NCI-H446 (cell line): ENCODE measurements around the gene CAST.
A peak's percentile ranks its signal among the peaks of the same experiment; 100 is the strongest.
"Not testable (repeated sequence)": the region's sequence is repeated elsewhere in the genome, so short reads cannot be mapped to it uniquely, and the experiment has no call there.

Experiments
- DNase-seq, 2 experiments: peaks; one replicate each; lab custom pipeline; 2025; lab: John Stamatoyannopoulos, UW

The CAST gene

GRCh38 chr5:96780626-96781025, 118.5 kb downstream of the CAST start:
- DNase-seq: peak in 1 of 2 experiments; percentile 28

GRCh38 chr5:96781031-96781971, 119.1 kb downstream of the CAST start:
- DNase-seq: peak; percentile 26 to 67

DNA sequence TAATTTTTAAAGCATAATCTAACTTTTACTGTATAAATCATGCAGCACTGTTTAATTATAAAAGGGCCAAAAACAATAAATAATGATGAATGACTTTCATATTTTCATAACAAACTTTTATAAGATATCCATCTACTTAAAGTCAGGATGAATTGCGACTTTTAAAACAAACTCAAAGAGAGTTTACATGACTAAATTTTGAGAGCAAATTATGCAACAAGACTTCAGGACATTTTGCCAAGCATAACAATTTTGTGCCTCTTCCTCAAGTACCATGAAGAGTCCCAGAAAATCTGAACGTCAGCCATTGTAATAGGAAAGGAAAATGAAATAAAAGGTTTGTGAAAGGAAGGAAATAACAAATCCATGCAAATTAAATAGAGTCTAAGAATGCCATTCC, 121.2 kb downstream of the CAST start:
- no peak for DNase-seq

- no peak for DNase-seq
These were observed 123.3 kb downstream of the CAST start for GRCh38 chr5:96785326-96786109.

DNA sequence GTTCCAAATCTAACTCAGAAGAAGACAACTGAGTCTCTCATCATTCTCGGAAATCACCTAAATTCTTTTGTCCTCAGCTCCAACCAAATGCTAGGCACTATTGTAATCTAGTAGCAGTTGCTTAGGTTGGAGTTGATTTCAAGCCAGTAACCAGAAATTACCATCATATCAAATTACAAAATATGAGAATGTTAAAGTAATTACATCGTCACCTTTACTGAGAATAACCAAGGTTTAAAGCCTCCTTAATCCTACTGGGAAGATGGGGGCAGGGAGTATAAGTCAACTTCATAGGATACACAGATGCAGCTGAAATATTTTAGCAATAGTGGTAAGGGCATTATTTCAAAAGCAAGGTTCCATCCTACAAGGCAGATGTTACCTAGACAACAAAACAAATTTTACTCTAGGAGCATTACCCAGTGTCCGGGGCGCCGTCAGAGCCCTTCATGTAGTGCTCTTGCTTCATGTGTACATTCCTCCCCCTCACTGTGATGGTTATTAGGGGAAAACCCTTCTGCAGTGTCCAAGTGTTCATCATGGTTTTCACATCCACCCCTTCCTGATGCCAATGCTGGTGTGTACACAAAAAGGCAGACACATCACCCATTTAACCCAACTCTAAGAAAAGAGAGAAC, 126.1 kb downstream of the CAST start:
- DNase-seq: no peak

DNA sequence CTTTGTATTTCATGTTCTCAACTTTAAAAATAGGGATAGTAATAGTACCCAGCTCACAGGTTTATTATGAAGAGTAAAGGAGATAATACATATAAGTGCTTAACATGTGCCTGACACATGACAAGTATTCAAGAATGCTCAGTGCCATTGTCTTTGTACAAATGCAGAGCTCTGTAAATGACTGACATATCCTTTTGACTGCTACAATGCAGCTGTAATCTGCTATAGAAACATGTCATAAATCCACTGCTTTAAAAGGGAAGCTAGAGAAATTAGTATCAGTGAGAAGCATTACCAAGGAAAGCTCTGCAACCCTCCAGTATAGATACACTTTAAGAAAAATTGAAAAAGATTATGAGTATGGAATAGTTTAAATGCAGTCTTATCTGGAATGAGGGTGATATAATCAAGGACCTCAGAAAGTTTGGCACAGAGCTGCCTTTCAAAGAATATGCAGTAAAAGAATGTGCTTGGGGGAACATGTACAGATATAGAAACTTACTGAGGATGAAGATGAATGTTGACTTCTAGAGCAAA, 127.7 kb downstream of the CAST start:
- no peak for DNase-seq

DNA sequence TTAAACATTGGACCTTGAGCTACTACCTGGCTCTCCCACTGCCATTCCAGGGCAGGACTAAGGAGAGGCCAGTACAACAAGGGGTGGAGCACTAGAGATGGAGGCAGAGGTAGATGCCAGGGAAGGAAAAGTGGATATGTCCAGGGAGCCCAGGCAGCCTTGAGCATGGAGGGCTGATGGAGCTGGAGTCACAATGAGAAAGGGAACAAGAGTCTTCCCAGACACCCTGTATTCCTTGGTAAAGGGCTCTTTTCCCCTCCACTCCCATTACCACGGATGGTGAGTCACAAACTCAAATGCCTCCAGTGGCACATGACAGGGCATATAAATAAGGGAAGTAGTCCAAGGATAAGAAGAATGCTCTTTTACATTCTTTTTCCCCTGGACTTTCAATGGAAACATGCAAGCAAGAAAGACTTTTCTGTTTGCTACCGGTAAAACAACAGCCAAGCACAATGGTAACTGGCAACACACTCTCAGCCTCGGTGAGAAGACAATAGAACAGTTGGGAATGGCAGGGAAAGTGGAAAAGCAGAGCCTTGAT, 128.9 kb downstream of the CAST start:
- DNase-seq: no peak

DNA sequence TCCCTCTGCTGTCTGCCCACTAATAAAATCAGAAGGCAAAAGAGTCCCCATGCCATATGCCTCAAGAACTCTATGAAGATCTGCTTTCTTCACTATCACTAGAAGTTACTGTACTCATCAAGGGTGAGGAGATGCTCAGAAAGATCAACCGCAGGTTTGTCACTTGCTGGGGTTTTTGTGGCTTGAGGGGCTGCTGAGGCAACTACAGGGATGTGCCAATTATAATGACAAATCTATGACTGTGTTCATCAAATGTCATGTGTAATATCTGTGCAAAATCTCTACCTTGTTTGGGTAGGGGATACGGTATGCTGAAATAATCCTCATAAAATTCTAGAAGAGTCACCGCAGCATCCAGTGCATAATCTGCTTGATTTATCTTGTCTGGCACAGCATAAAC, 132.6 kb downstream of the CAST start:
- no peak for DNase-seq

- DNase-seq: no peak
These were observed 133.4 kb downstream of the CAST start for GRCh38 chr5:96795626-96796025.

- no peak for DNase-seq
These were observed 134.3 kb downstream of the CAST start for GRCh38 chr5:96796434-96796833.

DNA sequence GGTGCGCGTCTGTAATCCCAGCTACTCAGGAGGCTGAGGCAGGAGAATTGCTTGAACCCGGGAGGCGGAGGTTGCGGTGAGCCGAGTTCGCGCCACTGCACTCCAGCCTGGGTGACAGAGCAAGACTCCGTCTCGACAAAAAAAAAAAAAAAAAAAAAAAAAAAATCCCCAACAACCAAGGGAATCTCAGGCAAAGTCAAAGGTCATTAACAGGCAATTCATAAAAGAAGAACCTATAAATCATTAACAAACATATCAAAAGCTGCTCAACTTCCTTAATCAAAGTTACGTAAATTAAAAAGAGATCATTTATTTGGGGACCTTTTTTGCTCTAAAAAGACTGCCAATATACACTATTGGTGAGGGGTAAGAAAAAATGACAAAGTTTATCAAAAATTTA, 139.5 kb downstream of the CAST start:
- DNase-seq: not testable (repeated sequence)

DNA sequence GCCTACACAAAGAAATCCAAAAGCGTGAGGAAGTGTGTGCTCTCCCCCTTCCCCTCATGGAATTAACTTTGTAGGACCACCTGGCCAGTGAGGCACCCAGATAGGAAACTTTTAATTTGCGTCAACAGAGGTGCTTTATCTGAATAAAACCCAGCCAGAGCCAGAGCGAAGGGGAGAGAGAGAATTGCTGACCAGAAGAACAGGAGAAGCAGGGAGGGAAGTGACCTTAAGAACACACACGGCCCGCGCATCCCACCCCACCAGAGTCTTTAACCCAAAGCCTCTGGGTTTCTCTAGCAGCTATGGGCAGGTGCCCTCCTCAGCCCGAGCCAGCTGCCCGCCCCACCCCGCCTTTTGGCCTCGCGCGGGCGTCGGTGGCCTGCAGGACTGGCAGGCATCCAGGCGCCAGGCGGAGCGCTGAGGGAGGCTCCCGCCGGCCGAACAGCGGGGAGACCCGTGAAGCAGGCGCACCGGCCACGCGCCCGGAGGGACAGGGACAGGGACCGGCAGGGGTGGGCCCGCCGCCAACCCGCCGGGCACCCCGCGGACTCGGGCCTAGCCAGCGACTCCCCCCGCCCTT, 145.0 kb downstream of the CAST start:
- DNase-seq: peak in 1 of 2 experiments; percentile 81

DNA sequence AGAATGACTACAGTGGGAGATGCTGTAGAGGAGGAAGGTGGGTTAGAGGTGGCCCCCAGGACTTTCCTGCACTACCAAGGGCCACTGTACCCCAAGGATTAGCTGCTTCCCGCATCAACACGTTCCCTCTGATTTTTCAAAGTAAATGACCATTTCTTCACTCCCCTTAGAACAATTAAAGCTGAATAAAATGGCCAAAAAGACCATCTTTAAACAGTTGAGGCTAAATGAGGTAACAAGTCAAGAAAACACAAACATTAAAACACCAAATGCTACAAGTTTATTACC, 146.3 kb downstream of the CAST start:
- no peak for DNase-seq

- no peak for DNase-seq
These were observed 146.8 kb downstream of the CAST start for GRCh38 chr5:96808868-96809558.

DNA sequence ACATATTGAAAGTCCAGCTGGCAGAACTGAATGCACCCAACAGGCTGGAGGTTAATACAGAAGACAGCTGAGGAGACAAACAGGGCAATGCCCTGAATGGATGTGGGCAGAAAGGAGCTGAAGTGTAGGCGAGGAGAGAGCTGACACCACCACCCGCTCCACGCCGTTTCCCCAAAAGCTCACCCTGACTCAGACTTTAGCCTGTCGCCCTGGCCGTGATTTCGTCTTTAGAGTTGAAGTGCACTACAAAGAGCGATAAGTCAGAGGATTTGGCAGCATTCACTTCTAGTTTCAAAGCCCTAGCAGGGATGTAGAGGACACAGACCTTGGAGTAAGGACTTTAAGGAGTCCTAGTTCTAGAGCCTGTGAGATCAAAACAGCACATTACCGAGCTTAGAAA, 147.7 kb downstream of the CAST start:
- peak in 1 of 2 experiments; percentile 14 for DNase-seq

- no peak for DNase-seq
These were observed 150.7 kb downstream of the CAST start for GRCh38 chr5:96812851-96813250.

DNA sequence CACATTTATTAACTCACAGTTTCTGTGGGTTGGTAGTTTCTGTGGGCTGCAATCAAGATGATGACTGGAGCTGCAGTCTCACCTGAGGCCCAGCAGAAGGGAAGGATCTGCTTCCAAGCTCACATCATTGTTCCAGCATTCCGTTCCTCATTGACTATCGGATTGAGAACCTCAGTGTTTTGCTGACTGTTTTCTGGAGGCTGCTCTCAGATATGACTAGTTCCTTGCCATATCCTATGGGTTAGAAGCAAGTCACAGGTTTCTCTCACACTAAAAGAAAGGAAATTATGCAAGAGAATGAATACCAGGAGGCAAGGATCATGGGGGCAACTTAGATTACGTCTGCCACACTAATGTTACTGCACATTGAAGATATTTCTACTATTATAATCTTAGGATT, 151.9 kb downstream of the CAST start:
- no peak for DNase-seq

DNA sequence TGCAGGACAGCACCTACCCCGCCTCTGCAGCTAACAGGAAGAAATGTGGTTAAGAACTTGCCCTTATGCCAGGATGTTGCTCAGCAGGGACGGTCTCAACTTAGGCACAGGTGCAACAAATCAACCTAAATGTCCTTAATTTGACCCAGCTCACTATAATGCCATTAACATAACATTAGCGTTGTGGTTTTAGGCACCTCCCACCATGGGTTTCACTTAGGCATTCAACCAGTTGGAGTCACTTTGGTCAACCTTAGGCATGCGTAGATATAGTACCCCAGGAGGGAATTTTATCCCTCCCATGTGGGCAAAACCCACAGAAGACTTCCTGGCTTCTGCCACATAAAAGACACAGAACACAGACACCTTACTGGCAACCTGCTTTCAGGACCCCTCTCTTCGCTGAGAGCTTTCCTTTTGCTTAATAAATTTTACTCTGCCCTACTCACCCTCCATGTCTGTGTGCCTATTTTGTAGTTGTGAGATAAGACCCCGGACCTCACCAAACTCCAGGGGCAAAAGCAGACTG, 154.3 kb downstream of the CAST start:
- DNase-seq: no peak

DNA sequence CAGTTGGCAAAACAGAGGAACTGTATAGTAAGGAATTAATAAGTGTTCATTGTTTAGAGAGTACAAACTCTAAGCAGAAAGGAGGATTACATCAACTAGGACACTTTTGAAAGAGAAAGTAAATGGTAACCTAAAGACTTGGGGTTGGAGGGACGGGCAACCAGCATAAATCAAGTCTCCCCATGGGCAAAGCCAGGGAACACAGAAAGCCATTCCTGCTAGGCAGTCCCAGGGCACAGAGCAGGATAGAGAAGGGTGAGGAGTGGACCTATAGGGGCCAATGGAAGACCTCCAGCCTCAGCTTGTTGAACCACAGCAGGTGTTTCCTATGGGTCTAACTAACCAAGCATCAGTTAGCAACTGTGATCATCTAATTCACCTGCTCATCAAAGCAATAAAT, 154.8 kb downstream of the CAST start:
- no peak for DNase-seq

DNA sequence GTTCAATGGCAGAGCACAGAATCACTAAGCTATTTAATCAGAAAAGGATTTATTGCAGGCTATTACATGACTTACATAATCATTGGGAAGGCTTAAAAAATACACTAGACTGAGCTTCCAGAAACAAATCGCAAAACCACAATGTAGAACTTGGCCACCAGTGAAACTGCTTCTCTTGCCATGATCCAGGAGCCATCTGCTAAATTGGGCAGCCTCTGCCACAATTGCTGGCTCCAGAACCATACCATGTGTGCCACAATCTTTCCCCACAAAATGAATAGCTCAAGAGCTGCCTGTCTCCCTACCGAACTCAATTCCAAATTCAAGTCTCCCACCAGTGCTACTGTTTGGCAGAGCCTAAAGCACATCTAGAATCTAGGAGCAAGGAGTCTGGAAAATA, 155.3 kb downstream of the CAST start:
- DNase-seq: peak; percentile 89 to 93
